Measurements from ENCODE around the gene NUF2. TPM values are rescaled to one million over a fixed set of nuclear protein-coding genes. Genes with fewer than 3 reads are reported as not detected.

NUF2 gene
- polyA plus RNA-seq, 1 donor (not counting 4 experiments of a cell fraction or from before 2014, with no cell fraction given): 10.6 TPM

- H3K9me3 ChIP-seq (ENCODE audit: control insufficient read depth, low read depth, low read length): no peaks in the 10 kb centered on the region
- no peaks in the 10 kb centered on the region for H4K20me1 ChIP-seq (ENCODE audit: control insufficient read depth, extremely low read depth, insufficient read depth, low read length)
- H2AFZ ChIP-seq (ENCODE audit: control insufficient read depth, low read length): no peak overlapping the region
- H3K79me2 ChIP-seq (ENCODE audit: control insufficient read depth, insufficient read depth, low read length): no peaks in the 10 kb centered on the region
- no peaks in the 10 kb centered on the region for H3K36me3 ChIP-seq (ENCODE audit: control insufficient read depth in 2 of 2, extremely low read depth in 1 of 2, insufficient read depth in 2 of 2, low read length in 2 of 2)
- no peak overlapping the region for H3K9ac ChIP-seq (ENCODE audit: control insufficient read depth, extremely low read depth, insufficient read depth, low read length)
- H3K27me3 ChIP-seq (ENCODE audit: control insufficient read depth, extremely low read depth, insufficient read depth, low read length): no peaks in the 10 kb centered on the region
- no peaks in the 10 kb centered on the region for H3K9me1 ChIP-seq (ENCODE audit: control insufficient read depth, extremely low read depth, insufficient read depth, low read length)
- no peak overlapping the region for H3K4me3 ChIP-seq (ENCODE audit: control insufficient read depth in 2 of 3, extremely low read depth in 1 of 3, insufficient read depth in 2 of 3, low read depth in 1 of 3, low read length in 3 of 3)
- no peak for FAIRE-seq
- H3K27ac ChIP-seq (ENCODE audit: control insufficient read depth, insufficient read depth, low read length): no peak overlapping the region
- dilution Hi-C loops (cut with MboI; ENCODE audit: extremely low pct_ligation_motif_present, low sequenced_read_pairs): no loop called here
- no peak for DNase-seq (ENCODE audit: low read depth, low spot score)
- H3K4me2 ChIP-seq (ENCODE audit: control insufficient read depth, extremely low read depth, insufficient read depth, low read depth, low read length): no peak overlapping the region
- no peaks in the 10 kb centered on the region for H3K4me1 ChIP-seq (ENCODE audit: control insufficient read depth, extremely low read depth, insufficient read depth, low read length)
- TF ChIP-seq CTCF (optimal IDR thresholded peaks at IDR 0.05 in 1 of 3, IDR thresholded peaks at IDR 0.05 in 1 of 3, conservative IDR thresholded peaks at IDR 0.05 in 1 of 3; ENCODE audit: extremely low read depth in 1 of 3, insufficient read depth in 2 of 3, low read length in 3 of 3) (no peak), EZH2 (IDR thresholded peaks at IDR 0.05; ENCODE audit: low read length) (no peak)
Measured at GRCh38 chr1:163388970-163389369, 67.2 kb downstream of the NUF2 start.

GRCh38 chr1:163395790-163396189 lies 74.0 kb downstream of the NUF2 start:
- Histone ChIP-seq H3K27me3 (ENCODE audit: control insufficient read depth, extremely low read depth, insufficient read depth, low read length) (no peaks in the 10 kb centered on the region), H3K9me1 (ENCODE audit: control insufficient read depth, extremely low read depth, insufficient read depth, low read length) (no peaks in the 10 kb centered on the region), H3K9ac (ENCODE audit: control insufficient read depth, extremely low read depth, insufficient read depth, low read length) (no peak overlapping the region), H3K79me2 (ENCODE audit: control insufficient read depth, insufficient read depth, low read length) (no peaks in the 10 kb centered on the region), H3K4me1 (ENCODE audit: control insufficient read depth, extremely low read depth, insufficient read depth, low read length) (no peaks in the 10 kb centered on the region), H2AFZ (ENCODE audit: control insufficient read depth, low read length) (no peak overlapping the region), H3K9me3 (ENCODE audit: control insufficient read depth, low read depth, low read length) (no peaks in the 10 kb centered on the region), H3K4me3 (ENCODE audit: control insufficient read depth in 2 of 3, extremely low read depth in 1 of 3, insufficient read depth in 2 of 3, low read depth in 1 of 3, low read length in 3 of 3) (no peak overlapping the region), H4K20me1 (ENCODE audit: control insufficient read depth, extremely low read depth, insufficient read depth, low read length) (no peaks in the 10 kb centered on the region), H3K36me3 (ENCODE audit: control insufficient read depth in 2 of 2, extremely low read depth in 1 of 2, insufficient read depth in 2 of 2, low read length in 2 of 2) (no peaks in the 10 kb centered on the region), H3K4me2 (ENCODE audit: control insufficient read depth, extremely low read depth, insufficient read depth, low read depth, low read length) (no peak overlapping the region), H3K27ac (ENCODE audit: control insufficient read depth, insufficient read depth, low read length) (no peak overlapping the region)
- FAIRE-seq: no peak
- TF ChIP-seq EZH2 (IDR thresholded peaks at IDR 0.05; ENCODE audit: low read length) (no peak), CTCF (optimal IDR thresholded peaks at IDR 0.05 in 1 of 3, IDR thresholded peaks at IDR 0.05 in 1 of 3, conservative IDR thresholded peaks at IDR 0.05 in 1 of 3; ENCODE audit: extremely low read depth in 1 of 3, insufficient read depth in 2 of 3, low read length in 3 of 3) (no peak)
- DNase-seq (ENCODE audit: low read depth, low spot score): no peak
- dilution Hi-C loops (cut with MboI; ENCODE audit: extremely low pct_ligation_motif_present, low sequenced_read_pairs): no loop called here

Data from keratinocyte (primary cell).